SK-N-SH treated with all-trans-retinoic acid at 6 μM for 48 hours (cell line): ENCODE measurements around the gene SSNA1.

Experiments used
- ATAC-seq: fragments of 200-7000 bp; cut with Tn5 transposase; 3 replicates; pipeline ENCODE4 v1.9.1; 2020; ENCODE audit warnings: mild to moderate bottlenecking, moderate library complexity
- BACH2 ChIP-seq: fragments of 250-450 bp; sonication (Bioruptor Pico); IDR thresholded peaks from 2 replicates; pipeline ENCODE4 v1.9.0; 2021; ENCODE audit warnings: mild to moderate bottlenecking, borderline replicate concordance
- CREB5 ChIP-seq: fragments of 250-450 bp; sonication (Bioruptor Pico); IDR thresholded peaks from 2 replicates; pipeline ENCODE4 v1.5.1; 2020; ENCODE audit warnings: low read depth, mild to moderate bottlenecking, moderate library complexity
- CSDC2 ChIP-seq: fragments of 250-450 bp; sonication (Bioruptor Pico); IDR thresholded peaks from 2 replicates; pipeline ENCODE4 v1.5.0; 2020; ENCODE audit warnings: mild to moderate bottlenecking, moderate library complexity
- CSRNP3 ChIP-seq: fragments of 250-450 bp; sonication (Bioruptor Pico); IDR thresholded peaks from 2 replicates; pipeline ENCODE4 v1.5.1; 2021; ENCODE audit warnings: mild to moderate bottlenecking, moderate library complexity
- ESRRG ChIP-seq: fragments of 250-450 bp; sonication (Bioruptor Pico); IDR thresholded peaks from 2 replicates; pipeline ENCODE4 v1.6.1; 2021; ENCODE audit warnings: mild to moderate bottlenecking
- GLIS3 ChIP-seq: fragments of 250-450 bp; sonication (Bioruptor Pico); IDR thresholded peaks from 2 replicates; pipeline ENCODE4 v1.5.0; 2020; ENCODE audit warnings: mild to moderate bottlenecking, moderate library complexity
- PATZ1 ChIP-seq: fragments of 250-450 bp; sonication (Bioruptor Pico); IDR thresholded peaks from 2 replicates; pipeline ENCODE4 v1.8.0; 2020; ENCODE audit warnings: mild to moderate bottlenecking, moderate library complexity, borderline replicate concordance
- POU6F1 ChIP-seq: fragments of 250-450 bp; sonication (Bioruptor Pico); IDR thresholded peaks from 2 replicates; pipeline ENCODE4 v1.8.0; 2021; ENCODE audit warnings: low read depth, mild to moderate bottlenecking, moderate library complexity, borderline replicate concordance
- RARB ChIP-seq: fragments of 250-450 bp; sonication (Bioruptor Pico); IDR thresholded peaks from 2 replicates; pipeline ENCODE4 v1.8.0; 2021; ENCODE audit warnings: mild to moderate bottlenecking, moderate library complexity
- TSHZ2 ChIP-seq: fragments of 250-450 bp; sonication (Bioruptor Pico); IDR thresholded peaks from 2 replicates; pipeline ENCODE4 v1.5.0; 2020; ENCODE audit warnings: mild to moderate bottlenecking, moderate library complexity
- ZFP3 ChIP-seq: fragments of 250-450 bp; sonication (Bioruptor Pico); IDR thresholded peaks from 2 replicates; pipeline ENCODE4 v1.5.0; 2020; ENCODE audit warnings: mild to moderate bottlenecking, moderate library complexity
- ZNF70 ChIP-seq: fragments of 450-650 bp; formaldehyde crosslinking; IDR thresholded peaks from 2 replicates; pipeline ENCODE4 v1.5.0; 2020; ENCODE audit warnings: mild to moderate bottlenecking, moderate library complexity
- ZNF8 ChIP-seq: fragments of 450-650 bp; formaldehyde crosslinking; IDR thresholded peaks from 2 replicates; pipeline ENCODE4 v1.5.0; 2020; ENCODE audit warnings: mild to moderate bottlenecking, moderate library complexity

Gene SSNA1

GRCh38 chr9:137140151-137141012 is 48.1 kb upstream of the SSNA1 start:
- no peak for ATAC-seq
- TF ChIP-seq ZNF8 (no peak), PATZ1 (CRISPR knock-in tag) (no peak)

- no peak for TF ChIP-seq CREB5 (CRISPR knock-in tag)
- TF ChIP-seq ZNF8, result no peak
- TF ChIP-seq CSRNP3 (CRISPR knock-in tag), result no peak
- TF ChIP-seq CSDC2, result no peak
- TF ChIP-seq PATZ1 (CRISPR knock-in tag), result no peak
- no peak for TF ChIP-seq TSHZ2 (CRISPR knock-in tag)
- TF ChIP-seq ZNF70 (CRISPR knock-in tag), result no peak
- no peak for TF ChIP-seq POU6F1
- TF ChIP-seq BACH2 (CRISPR knock-in tag), result no peak
Observed at GRCh38 chr9:137141050-137141810, 47.2 kb upstream of the SSNA1 start.

GRCh38 chr9:137141976-137142936 is 46.2 kb upstream of the SSNA1 start:
- no peak for TF ChIP-seq ZFP3
- no peak for TF ChIP-seq RARB
- no peak for TF ChIP-seq GLIS3
- TF ChIP-seq CREB5 (CRISPR knock-in tag), result no peak
- TF ChIP-seq ZNF70 (CRISPR knock-in tag), result no peak
- TF ChIP-seq BACH2 (CRISPR knock-in tag), result no peak
- no peak for TF ChIP-seq ESRRG (CRISPR knock-in tag)
- TF ChIP-seq, all 23 proteins: peak for 0

More at GRCh38 chr9:137141050-137141810, 47.2 kb upstream of the SSNA1 start:
- ATAC-seq, result no peak

More at GRCh38 chr9:137141976-137142936, 46.2 kb upstream of the SSNA1 start:
- ATAC-seq, result no peak
